A549 (cell line): ENCODE results near the gene NBEAL1.

Experiments
- ATOH8 ChIP-seq: fragments of 250-450 bp; sonication (Bioruptor Pico); IDR thresholded peaks from 2 replicates; pipeline ENCODE4 v1.5.0; 2020; ENCODE audit warnings: low read depth, mild to moderate bottlenecking, moderate library complexity
- BHLHE40 ChIP-seq: IDR thresholded peaks from 2 replicates; pipeline ENCODE4 v1.6.1; 2012; ENCODE audit warnings: low read depth, low read length, inconsistent platforms
- CEBPB ChIP-seq, 2 experiments: fragments of >200 bp in 1 of 2; sonication (Bioruptor Twin) in 1 of 2; formaldehyde crosslinking in 1 of 2; IDR thresholded peaks; 2 replicates each; pipeline ENCODE4 v1.6.1; 2012 to 2016
- CTCF ChIP-seq: fragments of >200 bp; sonication (Bioruptor Twin); formaldehyde crosslinking; IDR thresholded peaks from 3 replicates; pipeline ENCODE4 v1.5.1; 2016
- POLR2A ChIP-seq: IDR thresholded peaks from 2 replicates; pipeline ENCODE4 v1.6.1; 2012; ENCODE audit warnings: mild to moderate bottlenecking, low read length
- RAD21 ChIP-seq, 2 experiments: fragments of >200 bp in 1 of 2; sonication (Bioruptor Twin) in 1 of 2; formaldehyde crosslinking in 1 of 2; IDR thresholded peaks in 1 of 2; conservative IDR thresholded peaks in 1 of 2; 2 replicates in 1 of 2; 3 replicates in 1 of 2; pipeline ENCODE4 v1.6.1; 2012 to 2018; ENCODE audit warnings: inconsistent platforms in 1 of 2
- RCOR1 ChIP-seq: fragments of 150-350 bp; IDR thresholded peaks from 2 replicates; pipeline ENCODE4 v1.6.1; 2014; ENCODE audit warnings: antibody characterized with exemption, low read length, low read depth
- ZSCAN20 ChIP-seq: fragments of 250-450 bp; sonication (Bioruptor Pico); IDR thresholded peaks from 2 replicates; pipeline ENCODE4 v1.8.0; 2022; ENCODE audit warnings: mild to moderate bottlenecking, moderate library complexity

DNA sequence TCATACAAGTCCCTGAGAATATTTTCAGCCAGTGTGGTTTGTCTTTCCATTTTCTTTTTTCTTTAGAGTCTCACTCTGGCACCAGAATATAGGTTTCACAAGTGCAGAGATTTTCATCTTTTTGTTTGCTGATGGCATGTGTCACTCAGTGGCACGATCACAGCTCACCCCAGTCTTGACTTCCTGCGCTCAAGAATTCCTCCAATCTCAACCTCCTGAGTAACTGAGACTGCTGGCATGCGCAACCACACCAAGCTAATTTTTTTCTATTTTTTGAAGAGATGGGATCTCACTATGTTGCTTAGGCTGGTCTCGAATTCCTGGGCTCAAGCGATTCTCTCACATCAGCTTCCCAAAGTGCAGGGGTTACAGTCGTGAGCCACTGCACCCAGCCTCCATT is 23.9 kb downstream of the NBEAL1 start:
- TF ChIP-seq CEBPB (IDR thresholded peaks at IDR 0.05) (no peak), CTCF (no peak), RCOR1 (no peak), POLR2A (no peak), ATOH8 (no peak), ZSCAN20 (no peak), RAD21 (conservative IDR thresholded peaks at IDR 0.05 in 1 of 2, IDR thresholded peaks at IDR 0.05 in 1 of 2) (no peak), BHLHE40 (no peak)
